Esophagus squamous epithelium (tissue), 4 donors: ENCODE results near the gene PLAAT4.

Source experiments
- POLR2A ChIP-seq, 4 donors: fragments of 450-650 bp; IDR thresholded peaks; one replicate each; pipeline ENCODE4 v1.6.1; 2017; ENCODE audit warnings: antibody characterized with exemption in 4 of 4, mild to moderate bottlenecking in 4 of 4, moderate library complexity in 3 of 4
- TF ChIP-seq, protein P1 (sequence below), 6 experiments: fragments of 450-650 bp in 4 of 6; fragments of 200-600 bp in 2 of 6; sonication (generic) in 2 of 6; IDR thresholded peaks; one replicate each; pipeline ENCODE4 v1.5.1; 2016 to 2019; ENCODE audit warnings: antibody characterized with exemption in 6 of 6, mild to moderate bottlenecking in 4 of 6, moderate library complexity in 4 of 6

DNA sequence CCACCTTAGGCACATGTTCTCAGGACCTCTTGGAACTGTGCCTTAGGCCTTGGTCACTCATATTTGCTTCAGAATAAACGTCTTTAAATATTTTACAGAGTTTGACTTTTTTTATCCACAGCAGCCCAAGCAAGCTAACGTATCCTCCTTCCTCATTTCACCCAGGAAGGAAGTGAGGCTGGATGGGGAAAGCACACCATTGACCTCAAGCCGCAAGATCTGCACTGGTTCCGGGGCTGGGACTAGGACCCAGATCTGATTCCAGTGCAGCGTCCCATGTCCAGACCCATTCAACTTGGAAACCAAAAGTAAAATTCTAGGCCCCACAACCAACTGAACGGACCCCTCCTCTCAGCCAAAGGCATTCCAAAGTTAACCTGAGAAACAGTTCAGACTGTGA lies 33.1 kb upstream of the PLAAT4 start:
- no peak for TF ChIP-seq POLR2A (IDR thresholded peaks at IDR 0.05)
- TF ChIP-seq, protein P1, sequence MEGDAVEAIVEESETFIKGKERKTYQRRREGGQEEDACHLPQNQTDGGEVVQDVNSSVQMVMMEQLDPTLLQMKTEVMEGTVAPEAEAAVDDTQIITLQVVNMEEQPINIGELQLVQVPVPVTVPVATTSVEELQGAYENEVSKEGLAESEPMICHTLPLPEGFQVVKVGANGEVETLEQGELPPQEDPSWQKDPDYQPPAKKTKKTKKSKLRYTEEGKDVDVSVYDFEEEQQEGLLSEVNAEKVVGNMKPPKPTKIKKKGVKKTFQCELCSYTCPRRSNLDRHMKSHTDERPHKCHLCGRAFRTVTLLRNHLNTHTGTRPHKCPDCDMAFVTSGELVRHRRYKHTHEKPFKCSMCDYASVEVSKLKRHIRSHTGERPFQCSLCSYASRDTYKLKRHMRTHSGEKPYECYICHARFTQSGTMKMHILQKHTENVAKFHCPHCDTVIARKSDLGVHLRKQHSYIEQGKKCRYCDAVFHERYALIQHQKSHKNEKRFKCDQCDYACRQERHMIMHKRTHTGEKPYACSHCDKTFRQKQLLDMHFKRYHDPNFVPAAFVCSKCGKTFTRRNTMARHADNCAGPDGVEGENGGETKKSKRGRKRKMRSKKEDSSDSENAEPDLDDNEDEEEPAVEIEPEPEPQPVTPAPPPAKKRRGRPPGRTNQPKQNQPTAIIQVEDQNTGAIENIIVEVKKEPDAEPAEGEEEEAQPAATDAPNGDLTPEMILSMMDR (IDR thresholded peaks at IDR 0.05): no peak
